Astrocyte (in vitro differentiated cells and primary cell): ENCODE data around the gene LRRC17. TPM values are rescaled to one million over a fixed set of nuclear protein-coding genes. Genes with fewer than 3 reads are reported as not detected.
A peak's percentile ranks its signal among the peaks of the same experiment; 100 is the strongest.

Experiments
- DNase-seq: peaks from one replicate; pipeline ENCODE4 v3.0.0-alpha.2; 2010; ENCODE audit warnings: low read depth
- FAIRE-seq: peaks from 2 replicates; lab custom pipeline; 2011; peaks lifted over from hg19 to GRCh38; lab: Jason Lieb, UNC
- H2AFZ ChIP-seq: 2 replicates; pipeline ENCODE4 v1.6.0; 2012; ENCODE audit warnings: low read depth, low read length, inconsistent platforms
- H3K27ac ChIP-seq: 2 replicates; pipeline ENCODE4 v1.5.1; 2011; ENCODE audit warnings: low read depth, low read length, inconsistent platforms
- H3K27me3 ChIP-seq: 2 replicates; pipeline ENCODE4 v1.6.0; 2011; ENCODE audit warnings: low read length, inconsistent platforms; ENCODE audit not compliant: insufficient read depth
- H3K36me3 ChIP-seq: 2 replicates; pipeline ENCODE4 v1.5.1; 2011; ENCODE audit warnings: low read length, inconsistent platforms; ENCODE audit not compliant: insufficient read depth
- H3K4me1 ChIP-seq: 2 replicates; pipeline ENCODE4 v1.5.1; 2011; ENCODE audit warnings: low read length, inconsistent platforms; ENCODE audit not compliant: insufficient read depth
- H3K4me2 ChIP-seq: 2 replicates; pipeline ENCODE4 v1.6.0; 2012; ENCODE audit warnings: low read length, inconsistent platforms
- H3K4me3 ChIP-seq: 2 replicates; pipeline ENCODE4 v1.5.1; 2011; ENCODE audit warnings: low read depth, mild to moderate bottlenecking, low read length, inconsistent platforms; ENCODE audit not compliant: insufficient read depth
- H3K79me2 ChIP-seq: 2 replicates; pipeline ENCODE4 v1.6.0; 2012; ENCODE audit warnings: mild to moderate bottlenecking, low read length, inconsistent platforms; ENCODE audit not compliant: insufficient read depth
- H3K9ac ChIP-seq: 2 replicates; pipeline ENCODE4 v1.6.0; 2012; ENCODE audit warnings: mild to moderate bottlenecking, low read length, inconsistent platforms
- H3K9me3 ChIP-seq: 2 replicates; pipeline ENCODE4 v1.5.1; 2012; ENCODE audit warnings: low read depth, mild to moderate bottlenecking, low read length, inconsistent platforms; ENCODE audit not compliant: insufficient read depth
- H4K20me1 ChIP-seq: 2 replicates; pipeline ENCODE4 v1.6.0; 2012; ENCODE audit warnings: low read length, inconsistent platforms; ENCODE audit not compliant: insufficient read depth
- H3K27ac Mint-ChIP-seq: one replicate; pipeline ENCODE4 v1.8.0; 2021; ENCODE audit warnings: mild to moderate bottlenecking, mixed read lengths; ENCODE audit not compliant: unreplicated experiment
- H3K27me3 Mint-ChIP-seq: one replicate; pipeline ENCODE4 v1.8.0; 2021; ENCODE audit warnings: low read depth, mixed read lengths; ENCODE audit not compliant: unreplicated experiment
- H3K36me3 Mint-ChIP-seq: one replicate; pipeline ENCODE4 v1.8.0; 2021; ENCODE audit warnings: low read depth, mixed read lengths; ENCODE audit not compliant: unreplicated experiment
- H3K4me1 Mint-ChIP-seq: one replicate; pipeline ENCODE4 v1.8.0; 2021; ENCODE audit warnings: low read depth, mixed read lengths; ENCODE audit not compliant: unreplicated experiment
- H3K4me3 Mint-ChIP-seq: one replicate; pipeline ENCODE4 v1.8.0; 2021; ENCODE audit warnings: mild to moderate bottlenecking, moderate library complexity, mixed read lengths; ENCODE audit not compliant: unreplicated experiment
- H3K9me3 Mint-ChIP-seq: one replicate; pipeline ENCODE4 v1.8.0; 2021; ENCODE audit warnings: mild to moderate bottlenecking, mixed read lengths; ENCODE audit not compliant: unreplicated experiment
- EZH2 ChIP-seq: IDR thresholded peaks from 2 replicates; pipeline ENCODE4 v1.6.1; 2012; ENCODE audit warnings: mild to moderate bottlenecking, low read length, inconsistent platforms; ENCODE audit not compliant: insufficient read depth
- total RNA-seq: library from RNA; stranded (reverse); gene quantifications from 2 replicates; pipeline ENCODE4 v1.2.1, GENCODE V29; 2021
- TF ChIP-seq, protein P1 (sequence below): IDR thresholded peaks from 2 replicates; pipeline ENCODE4 v1.5.1; 2011; ENCODE audit warnings: low read depth, mild to moderate bottlenecking, inconsistent platforms, low read length, moderate library complexity; ENCODE audit not compliant: insufficient read depth

The LRRC17 gene
- total RNA-seq, 1 donor from 2014 or later: 63.4 TPM

DNA sequence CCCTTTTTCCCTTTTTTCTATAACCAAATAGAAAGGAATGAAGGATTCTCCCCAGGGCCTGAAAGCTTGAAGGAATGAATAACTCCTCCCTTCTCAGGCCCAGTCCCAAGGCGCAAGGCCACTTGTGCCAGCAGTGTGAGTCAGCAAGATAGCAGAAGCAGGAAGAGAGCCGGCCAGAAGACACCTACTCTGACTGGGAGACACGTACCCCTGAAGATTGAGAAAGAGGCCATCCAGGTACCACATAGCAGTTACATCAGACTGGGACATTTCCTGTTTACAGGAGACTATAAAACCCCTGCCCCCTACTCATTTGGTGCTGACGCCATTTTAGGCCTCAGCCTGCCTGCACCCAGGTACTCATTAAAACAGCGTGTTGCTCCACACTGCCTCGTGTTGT, 65.5 kb downstream of the LRRC17 start:
- Mint-ChIP-seq H3K27me3 (no peaks in the 10 kb centered on the region), H3K27ac (peak overlapping the region; percentile 85), H3K9me3 (peaks cover 6% of the 10 kb centered on the region), H3K4me1 (peaks cover 6% of the 10 kb centered on the region), H3K4me3 (no peak overlapping the region), H3K36me3 (peaks cover 3% of the 10 kb centered on the region)
- H3K9me3 ChIP-seq: no peaks in the 10 kb centered on the region
- peak overlapping the region; percentile 0 for H3K4me2 ChIP-seq
- H3K4me1 ChIP-seq: peaks cover 6% of the 10 kb centered on the region
- H3K4me3 ChIP-seq: no peak overlapping the region
- peak overlapping the region; percentile 1 for H3K9ac ChIP-seq
- H3K27ac ChIP-seq: peak overlapping the region; percentile 20
- no peaks in the 10 kb centered on the region for H3K27me3 ChIP-seq
- H3K79me2 ChIP-seq: no peaks in the 10 kb centered on the region
- TF ChIP-seq, protein P1, sequence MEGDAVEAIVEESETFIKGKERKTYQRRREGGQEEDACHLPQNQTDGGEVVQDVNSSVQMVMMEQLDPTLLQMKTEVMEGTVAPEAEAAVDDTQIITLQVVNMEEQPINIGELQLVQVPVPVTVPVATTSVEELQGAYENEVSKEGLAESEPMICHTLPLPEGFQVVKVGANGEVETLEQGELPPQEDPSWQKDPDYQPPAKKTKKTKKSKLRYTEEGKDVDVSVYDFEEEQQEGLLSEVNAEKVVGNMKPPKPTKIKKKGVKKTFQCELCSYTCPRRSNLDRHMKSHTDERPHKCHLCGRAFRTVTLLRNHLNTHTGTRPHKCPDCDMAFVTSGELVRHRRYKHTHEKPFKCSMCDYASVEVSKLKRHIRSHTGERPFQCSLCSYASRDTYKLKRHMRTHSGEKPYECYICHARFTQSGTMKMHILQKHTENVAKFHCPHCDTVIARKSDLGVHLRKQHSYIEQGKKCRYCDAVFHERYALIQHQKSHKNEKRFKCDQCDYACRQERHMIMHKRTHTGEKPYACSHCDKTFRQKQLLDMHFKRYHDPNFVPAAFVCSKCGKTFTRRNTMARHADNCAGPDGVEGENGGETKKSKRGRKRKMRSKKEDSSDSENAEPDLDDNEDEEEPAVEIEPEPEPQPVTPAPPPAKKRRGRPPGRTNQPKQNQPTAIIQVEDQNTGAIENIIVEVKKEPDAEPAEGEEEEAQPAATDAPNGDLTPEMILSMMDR: no peak
- TF ChIP-seq EZH2: no peak
- DNase-seq (peak; percentile 97), FAIRE-seq (no peak)
- H2AFZ ChIP-seq: peak overlapping the region; percentile 13
- H4K20me1 ChIP-seq: no peaks in the 10 kb centered on the region
- no peaks in the 10 kb centered on the region for H3K36me3 ChIP-seq

DNA sequence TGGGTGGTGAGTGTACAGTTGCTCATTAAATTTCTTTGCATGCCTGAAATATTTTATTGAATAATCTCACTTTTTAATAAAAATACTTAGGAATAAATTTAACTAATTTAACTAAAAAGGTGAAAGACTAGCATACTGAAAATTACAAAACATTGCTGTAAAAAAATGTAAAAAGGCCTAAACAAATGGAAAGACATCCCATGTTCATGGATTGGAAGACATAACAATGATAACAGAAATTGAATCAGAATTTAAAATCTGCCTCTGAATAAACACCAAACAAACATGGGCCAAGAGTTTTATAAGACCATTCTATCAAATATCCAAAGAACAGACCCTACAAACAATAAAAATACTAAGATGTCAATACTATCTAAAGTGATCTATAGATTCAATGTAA, 66.9 kb downstream of the LRRC17 start:
- H3K27me3 ChIP-seq: no peaks in the 10 kb centered on the region
- H3K36me3 Mint-ChIP-seq: no peaks in the 10 kb centered on the region
- H3K4me1 Mint-ChIP-seq: peaks cover 6% of the 10 kb centered on the region
- no peaks in the 10 kb centered on the region for H3K9me3 ChIP-seq
- H3K4me3 Mint-ChIP-seq: no peak overlapping the region
- no peaks in the 10 kb centered on the region for H3K36me3 ChIP-seq
- no peak overlapping the region for H3K4me3 ChIP-seq
- H3K4me1 ChIP-seq: peaks cover 6% of the 10 kb centered on the region
- H3K27me3 Mint-ChIP-seq: no peaks in the 10 kb centered on the region
- no peak overlapping the region for H3K27ac ChIP-seq
- peaks cover 5% of the 10 kb centered on the region for H3K9me3 Mint-ChIP-seq
- FAIRE-seq: no peak
- no peak overlapping the region for H3K27ac Mint-ChIP-seq
- H3K9ac ChIP-seq: no peak overlapping the region
- no peaks in the 10 kb centered on the region for H4K20me1 ChIP-seq
- TF ChIP-seq, protein P1: no peak
- no peak for TF ChIP-seq EZH2
- no peak overlapping the region for H2AFZ ChIP-seq
- H3K79me2 ChIP-seq: no peaks in the 10 kb centered on the region
- no peak for DNase-seq
- H3K4me2 ChIP-seq: no peak overlapping the region

DNA sequence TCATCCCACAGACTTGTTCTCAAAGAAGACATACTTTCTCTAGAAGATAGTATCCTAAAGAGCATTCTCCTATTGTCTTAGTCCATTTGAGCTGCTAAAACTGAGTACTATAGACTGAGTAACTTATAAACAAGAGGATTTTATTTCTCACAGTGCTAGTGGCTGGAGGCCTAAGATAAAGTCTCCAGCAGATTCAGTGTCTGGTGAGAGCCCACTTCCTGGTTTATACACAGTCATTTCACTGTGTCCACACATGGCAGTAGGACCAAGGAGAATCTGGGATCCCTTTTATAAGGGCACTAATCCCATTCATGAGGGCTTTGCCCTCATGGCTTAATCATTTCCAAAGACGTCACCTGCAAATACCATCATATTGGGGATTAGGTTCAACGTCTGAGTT, 68.7 kb downstream of the LRRC17 start:
- H3K9ac ChIP-seq: no peak overlapping the region
- H3K4me3 Mint-ChIP-seq: no peak overlapping the region
- H3K4me1 ChIP-seq: peaks cover 11% of the 10 kb centered on the region
- H2AFZ ChIP-seq: no peak overlapping the region
- no peak overlapping the region for H3K4me2 ChIP-seq
- H3K36me3 ChIP-seq: no peaks in the 10 kb centered on the region
- peaks cover 3% of the 10 kb centered on the region for H3K9me3 Mint-ChIP-seq
- H4K20me1 ChIP-seq: no peaks in the 10 kb centered on the region
- peaks cover 12% of the 10 kb centered on the region for H3K4me1 Mint-ChIP-seq
- H3K27ac Mint-ChIP-seq: no peak overlapping the region
- H3K27ac ChIP-seq: no peak overlapping the region
- no peak for TF ChIP-seq EZH2
- TF ChIP-seq, protein P1: no peak
- H3K27me3 Mint-ChIP-seq: no peaks in the 10 kb centered on the region
- FAIRE-seq (no peak), DNase-seq (no peak)
- no peaks in the 10 kb centered on the region for H3K36me3 Mint-ChIP-seq
- H3K79me2 ChIP-seq: no peaks in the 10 kb centered on the region
- no peaks in the 10 kb centered on the region for H3K27me3 ChIP-seq
- no peaks in the 10 kb centered on the region for H3K9me3 ChIP-seq
- no peak overlapping the region for H3K4me3 ChIP-seq
